Measurements from ENCODE around the gene POLR1E.

- TF ChIP-seq GATA3 (IDR thresholded peaks at IDR 0.05; ENCODE audit: low read depth, low read length) (no peak), GATA2 (IDR thresholded peaks at IDR 0.05; ENCODE audit: low read depth, low read length) (no peak)
Measured at GRCh38 chr9:37547328-37547878, 61.7 kb downstream of the POLR1E start.
